MM.1S (cell line): ENCODE results near the gene KCNMA1.

ENCODE experiments used
- EZH2phosphoT487 ChIP-seq: fragments of 300-600 bp; sonication (generic); IDR thresholded peaks from 2 replicates; pipeline ENCODE4 v1.6.1; 2018; ENCODE audit warnings: antibody characterized with exemption, low read length
- TF ChIP-seq, protein P1 (sequence below): fragments of 300-600 bp; sonication (generic); IDR thresholded peaks from 2 replicates; pipeline ENCODE4 v1.5.1; 2016; ENCODE audit warnings: antibody characterized with exemption, low read length, mixed read lengths

DNA sequence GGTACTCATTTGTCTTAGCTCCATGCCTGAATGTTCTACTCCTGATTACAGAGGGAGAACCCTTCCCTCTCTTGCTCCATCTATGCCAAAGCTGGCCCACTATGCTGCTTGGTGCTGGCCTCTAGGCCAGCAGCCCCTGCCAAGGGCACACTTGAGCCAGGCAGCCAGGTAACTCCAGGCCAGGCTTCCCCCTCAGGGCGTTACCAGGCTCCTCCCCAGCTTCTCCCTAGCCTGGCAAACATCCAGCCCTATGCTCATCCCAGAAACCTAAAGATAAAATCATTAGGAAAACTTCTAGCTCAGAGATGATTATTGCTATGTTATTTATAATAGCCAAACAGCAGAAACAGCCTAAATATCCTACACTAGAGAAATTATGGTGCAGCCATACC is 103.7 kb downstream of the KCNMA1 start:
- TF ChIP-seq EZH2phosphoT487, result no peak
- TF ChIP-seq, protein P1, sequence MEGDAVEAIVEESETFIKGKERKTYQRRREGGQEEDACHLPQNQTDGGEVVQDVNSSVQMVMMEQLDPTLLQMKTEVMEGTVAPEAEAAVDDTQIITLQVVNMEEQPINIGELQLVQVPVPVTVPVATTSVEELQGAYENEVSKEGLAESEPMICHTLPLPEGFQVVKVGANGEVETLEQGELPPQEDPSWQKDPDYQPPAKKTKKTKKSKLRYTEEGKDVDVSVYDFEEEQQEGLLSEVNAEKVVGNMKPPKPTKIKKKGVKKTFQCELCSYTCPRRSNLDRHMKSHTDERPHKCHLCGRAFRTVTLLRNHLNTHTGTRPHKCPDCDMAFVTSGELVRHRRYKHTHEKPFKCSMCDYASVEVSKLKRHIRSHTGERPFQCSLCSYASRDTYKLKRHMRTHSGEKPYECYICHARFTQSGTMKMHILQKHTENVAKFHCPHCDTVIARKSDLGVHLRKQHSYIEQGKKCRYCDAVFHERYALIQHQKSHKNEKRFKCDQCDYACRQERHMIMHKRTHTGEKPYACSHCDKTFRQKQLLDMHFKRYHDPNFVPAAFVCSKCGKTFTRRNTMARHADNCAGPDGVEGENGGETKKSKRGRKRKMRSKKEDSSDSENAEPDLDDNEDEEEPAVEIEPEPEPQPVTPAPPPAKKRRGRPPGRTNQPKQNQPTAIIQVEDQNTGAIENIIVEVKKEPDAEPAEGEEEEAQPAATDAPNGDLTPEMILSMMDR, result no peak
